KBM-7 (cell line): ENCODE results near the gene PRRT3.

Source experiments
- DNase-seq: peaks from one replicate; pipeline ENCODE4 v3.0.0-alpha.2; 2015
- in situ Hi-C: fragments of 300-500 bp; cut with MboI; formaldehyde crosslinking; loops from 2 replicates; pipeline ENCODE4 v1.14.3; 2020; ENCODE audit warnings: low sequenced_read_pairs, low pct_unique_long_range_greater_than_20kb, mixed read lengths

The PRRT3 gene

DNA sequence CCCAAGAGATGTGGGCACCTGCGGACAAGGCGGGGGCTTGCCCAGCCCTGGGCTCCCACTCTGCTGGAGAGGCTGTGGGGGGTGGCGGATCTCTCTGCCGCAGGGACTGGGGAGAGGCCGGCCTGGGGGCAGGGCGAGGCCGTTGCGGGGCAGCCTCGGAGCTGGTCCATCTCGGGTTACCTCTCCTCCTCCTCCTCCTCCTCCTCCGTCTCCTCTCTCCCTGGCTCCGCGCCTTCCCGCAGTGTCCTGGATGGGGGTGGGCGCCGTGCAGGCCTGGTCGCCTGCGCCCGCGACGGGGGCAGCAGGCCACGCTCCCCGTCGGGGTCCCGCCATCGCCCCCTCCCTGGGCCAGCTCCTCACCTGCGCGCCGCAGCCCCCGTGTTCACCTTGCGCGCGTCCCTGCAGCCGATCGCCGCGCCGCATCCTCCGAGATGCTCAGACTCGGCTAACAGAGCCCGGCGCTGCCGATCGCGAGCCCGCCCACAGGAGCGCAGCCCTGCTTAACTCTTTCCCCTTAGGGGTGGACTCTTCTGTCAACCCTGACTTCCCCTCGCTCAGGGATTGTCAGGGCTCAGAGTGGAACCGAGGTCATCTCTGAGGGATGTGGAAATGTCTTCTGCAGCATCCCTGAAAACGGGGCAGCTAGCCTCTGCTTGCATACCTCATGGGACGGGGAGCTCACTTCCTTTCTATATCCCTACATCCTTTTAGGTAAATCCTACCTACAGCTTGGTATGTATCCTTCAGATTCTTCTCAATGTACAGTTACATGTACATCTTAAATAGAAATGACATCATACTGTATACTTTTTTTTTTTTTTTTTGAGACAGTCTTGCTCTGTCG, at the start of gene PRRT3:
Gene PRRT3, minus strand, starts transcription at position 447 of the 844 bp plus-strand sequence. CDS start 2,293 bp downstream, outside the sequence.
- peak; percentile 49 for DNase-seq
- in situ Hi-C loops: no loop called here

- in situ Hi-C loops: no loop called here
- no peak for DNase-seq
Measured at GRCh38 chr3:10000686-10001085, 48.5 kb upstream of the PRRT3 start.

- DNase-seq: no peak
- in situ Hi-C loops: no loop called here
Measured at GRCh38 chr3:9994086-9994844, 42.1 kb upstream of the PRRT3 start.

DNA sequence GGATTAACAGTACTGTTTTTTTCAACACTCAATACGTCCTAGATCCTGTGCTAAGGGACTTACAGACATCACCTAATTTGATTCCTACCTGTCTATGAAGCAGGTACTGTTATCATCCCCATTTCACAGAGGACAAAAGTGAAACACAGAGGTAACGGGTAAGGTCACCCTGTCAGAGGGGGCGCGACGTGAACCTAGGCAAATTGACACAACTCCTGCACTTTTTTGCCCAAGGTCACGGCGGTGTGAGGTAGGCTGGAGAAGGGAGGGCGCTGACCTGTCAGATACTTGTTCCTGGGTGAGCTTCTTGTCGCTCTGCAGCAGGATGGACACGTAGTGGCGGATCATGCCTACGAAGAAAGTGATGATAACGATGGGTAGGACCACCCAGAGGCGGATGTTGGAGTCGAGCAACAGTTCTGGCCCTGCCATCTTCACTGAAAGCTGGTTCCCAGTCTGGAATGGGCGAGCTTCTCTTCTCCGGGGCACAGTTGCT, 34.1 kb upstream of the PRRT3 start:
- no peak for DNase-seq
- in situ Hi-C loops: no loop called here

- in situ Hi-C loops: no loop called here
- no peak for DNase-seq
Measured at GRCh38 chr3:9980251-9980650, 28.0 kb upstream of the PRRT3 start.

DNA sequence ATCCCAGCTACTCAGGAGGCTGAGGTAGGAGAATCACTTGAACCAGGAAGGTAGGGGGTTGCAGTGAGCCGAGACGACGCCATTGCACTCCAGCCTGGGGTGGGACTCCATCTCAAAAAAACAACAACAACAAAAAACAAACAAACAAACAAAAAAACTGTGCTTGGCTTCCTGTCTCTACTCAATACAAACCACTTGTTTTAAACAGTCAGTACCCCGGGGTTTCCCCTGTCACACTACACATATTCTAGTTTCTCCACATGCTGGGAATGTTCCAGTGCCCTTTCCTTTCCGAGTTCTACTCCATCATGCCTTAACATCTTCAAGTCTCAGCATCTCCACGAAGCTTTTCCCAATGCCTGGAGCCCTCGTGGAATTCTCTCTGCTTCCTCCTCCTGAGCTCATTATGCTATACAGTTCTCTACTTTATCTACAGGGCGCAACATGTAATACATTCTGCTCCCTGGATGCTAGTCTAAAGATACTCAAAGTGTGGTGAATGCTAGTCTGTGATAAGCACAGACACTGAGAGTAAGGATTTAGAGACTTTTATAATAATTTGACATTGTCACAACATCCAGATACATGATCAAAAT, 26.6 kb upstream of the PRRT3 start:
- no peak for DNase-seq
- in situ Hi-C loops: no loop called here

GRCh38 chr3:9976721-9977709, 24.8 kb upstream of the PRRT3 start:
- peak; percentile 86 for DNase-seq
- in situ Hi-C loops: no loop called here

- in situ Hi-C loops: no loop called here
Measured at GRCh38 chr3:9970020-9970652, 17.9 kb upstream of the PRRT3 start.

DNA sequence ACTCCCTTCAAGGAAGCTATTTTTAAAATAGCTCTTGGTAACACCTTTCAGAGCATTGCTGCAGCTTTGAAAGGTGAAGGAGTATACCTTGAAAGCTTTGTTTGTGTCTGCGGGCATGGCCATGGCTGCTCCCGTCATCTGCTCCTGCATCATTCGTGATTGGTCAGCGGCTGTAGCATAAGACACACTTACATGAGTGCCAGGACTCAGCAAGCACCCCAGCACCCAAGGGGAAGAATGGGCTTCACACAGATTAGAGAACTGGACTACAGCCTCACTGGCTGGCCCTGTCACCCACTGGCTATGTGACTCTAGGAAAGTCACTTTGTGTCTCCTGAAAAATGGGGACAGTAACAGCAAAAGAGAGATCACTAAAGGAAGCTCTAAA, 17.4 kb upstream of the PRRT3 start:
- in situ Hi-C loops: no loop called here

More at GRCh38 chr3:9970020-9970652, 17.9 kb upstream of the PRRT3 start:
- DNase-seq: no peak

DNA sequence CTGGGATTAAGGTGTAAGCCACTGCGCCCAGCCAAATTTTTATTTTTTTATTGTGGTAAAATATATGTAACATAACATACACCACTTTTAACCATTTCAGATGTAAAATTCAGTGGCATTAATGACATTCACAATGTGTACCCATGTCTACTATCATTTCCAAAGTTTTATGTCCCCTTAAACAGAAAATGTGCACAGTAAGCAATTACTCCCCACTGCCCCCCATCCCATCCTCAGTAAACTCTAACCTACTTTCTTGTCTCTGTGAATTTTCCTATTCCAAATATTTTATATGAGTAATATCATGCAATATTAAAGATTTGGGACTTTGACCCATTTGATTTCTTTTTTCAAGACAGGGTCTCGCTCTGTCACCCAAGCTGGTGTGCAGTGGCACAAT, 14.6 kb upstream of the PRRT3 start:
- DNase-seq: no peak
- in situ Hi-C loops: no loop called here

More for the DNA sequence above, 17.4 kb upstream of the PRRT3 start:
- DNase-seq: no peak

GRCh38 chr3:9965200-9965875, 13.1 kb upstream of the PRRT3 start:
- in situ Hi-C loops: no loop called here
- no peak for DNase-seq

GRCh38 chr3:9957214-9957613, 5.0 kb upstream of the PRRT3 start:
- in situ Hi-C loops: no loop called here

DNA sequence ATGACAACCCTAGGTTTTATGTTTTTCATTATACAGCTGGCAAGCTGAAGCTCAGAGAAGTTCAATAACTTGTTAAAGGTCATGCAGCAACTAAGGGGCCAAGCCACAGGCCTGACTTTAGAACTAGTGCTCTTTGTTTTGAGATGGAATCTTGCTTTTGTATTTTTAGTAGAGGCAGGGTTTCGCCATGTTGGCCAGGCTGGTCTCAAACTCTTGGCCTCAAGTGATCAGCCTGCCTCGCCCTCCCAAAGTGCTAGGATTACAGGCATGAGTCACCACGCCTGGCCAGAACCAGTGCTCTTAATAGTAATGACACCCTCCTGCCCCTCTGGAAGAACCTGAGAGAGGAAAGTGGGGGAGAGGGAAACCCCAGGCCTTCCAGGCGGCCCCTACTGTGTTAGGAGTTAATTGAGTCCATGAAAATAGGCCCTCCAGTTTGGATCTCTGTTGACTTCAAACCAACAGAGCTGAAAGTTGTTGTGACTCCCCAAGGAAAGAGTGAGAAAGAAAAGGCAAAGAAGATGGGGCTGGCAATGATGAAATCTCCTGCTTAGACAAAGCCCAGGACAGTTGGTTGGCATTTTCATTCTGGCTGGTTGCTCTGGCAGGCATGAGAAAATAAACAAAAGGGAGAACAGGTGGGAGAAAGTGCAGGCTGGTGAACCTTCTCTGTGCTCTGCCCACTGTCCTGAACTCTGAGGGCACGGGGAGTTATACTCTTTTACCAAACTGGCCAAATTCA, 3.6 kb upstream of the PRRT3 start:
- in situ Hi-C loops: no loop called here
- no peak for DNase-seq

More at GRCh38 chr3:9957214-9957613, 5.0 kb upstream of the PRRT3 start:
- DNase-seq: no peak

DNA sequence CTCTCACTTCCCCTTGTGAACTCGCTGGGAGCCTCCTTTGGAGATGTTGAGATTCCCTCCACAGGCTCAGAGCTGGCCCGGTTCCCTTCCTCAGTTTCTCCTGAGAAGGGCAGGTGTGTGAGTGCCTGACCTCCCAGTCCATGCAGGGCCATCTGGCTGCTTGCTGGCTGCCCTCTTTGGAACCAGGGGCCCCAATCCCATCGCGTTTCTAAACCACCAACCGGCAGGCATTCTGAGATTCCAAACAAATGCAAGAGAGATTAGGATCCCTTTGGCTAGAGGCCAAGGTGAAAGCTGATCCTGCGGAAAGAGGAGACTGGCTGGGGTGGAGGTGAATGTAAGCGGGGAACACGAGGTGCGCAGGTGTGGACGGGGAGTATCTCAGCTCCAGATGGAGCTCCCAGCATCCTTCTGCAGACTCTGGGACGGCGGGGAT, 2.9 kb upstream of the PRRT3 start:
- in situ Hi-C loops: no loop called here
- no peak for DNase-seq

GRCh38 chr3:9951598-9951961, 628 bp downstream of the PRRT3 start:
- no peak for DNase-seq
- in situ Hi-C loops: no loop called here

DNA sequence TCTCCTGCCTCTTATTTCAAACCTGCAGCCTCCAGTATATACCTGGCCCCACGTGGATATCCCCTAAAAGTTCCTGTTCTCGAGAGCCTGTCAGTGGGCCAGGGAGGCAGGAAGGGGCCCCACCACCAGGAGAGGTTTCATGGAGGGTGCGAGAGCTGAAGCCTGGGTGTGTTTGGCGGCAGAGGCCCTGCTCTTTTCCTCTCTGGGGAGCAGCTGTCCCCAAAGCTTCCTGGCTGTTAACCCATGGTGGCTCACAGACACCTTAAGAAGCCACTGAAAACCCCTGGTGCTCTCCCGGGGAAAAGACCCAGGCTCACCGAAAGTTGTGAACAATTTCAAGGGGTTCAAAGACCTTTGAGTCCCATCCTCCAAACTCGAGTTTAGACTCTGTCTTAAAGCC, 1.1 kb downstream of the PRRT3 start:
- no peak for DNase-seq
- in situ Hi-C loops: no loop called here

DNA sequence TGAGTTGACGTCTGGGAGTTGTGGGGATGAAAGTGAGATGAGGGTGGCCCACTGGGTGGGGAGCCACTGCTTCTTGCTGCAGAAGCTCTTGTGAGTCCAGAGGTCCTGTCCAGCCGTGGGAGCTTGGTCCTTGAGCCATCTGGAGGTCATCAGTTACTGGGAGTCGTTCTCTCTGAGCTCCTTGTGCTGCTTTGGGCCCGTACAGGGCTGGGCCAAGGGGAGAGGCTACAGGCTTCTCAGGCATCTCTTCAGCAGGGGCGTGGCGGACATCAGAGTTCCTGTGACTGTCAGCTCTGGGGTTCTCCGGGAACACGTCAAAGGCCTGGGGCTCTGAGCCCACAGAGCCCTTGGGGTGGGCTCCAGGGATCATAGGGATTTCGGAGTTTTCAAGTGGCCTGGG, 2.6 kb downstream of the PRRT3 start:
- in situ Hi-C loops: no loop called here
- no peak for DNase-seq
